ENCODE results near the gene CADPS2.

The CADPS2 gene

DNA sequence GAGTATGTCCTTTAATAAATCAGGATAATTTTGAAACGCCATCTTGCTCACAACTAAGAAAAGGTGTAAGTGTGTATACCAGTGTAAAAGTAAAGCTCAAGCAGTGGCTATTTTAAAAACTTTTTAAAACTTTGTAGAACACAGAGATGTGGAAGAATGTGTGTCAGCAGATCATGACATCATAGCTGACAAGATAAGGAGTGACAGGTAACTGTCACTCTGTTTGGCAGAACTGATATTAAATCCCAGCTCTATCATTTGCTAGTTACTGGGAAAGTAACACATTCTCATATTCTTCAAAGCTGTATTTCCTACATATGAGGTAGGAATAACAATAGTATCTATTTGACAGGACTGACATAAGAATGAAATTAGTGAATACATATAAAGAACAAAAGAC, 119.7 kb downstream of the CADPS2 start:
- no peak for DNase-seq

DNA sequence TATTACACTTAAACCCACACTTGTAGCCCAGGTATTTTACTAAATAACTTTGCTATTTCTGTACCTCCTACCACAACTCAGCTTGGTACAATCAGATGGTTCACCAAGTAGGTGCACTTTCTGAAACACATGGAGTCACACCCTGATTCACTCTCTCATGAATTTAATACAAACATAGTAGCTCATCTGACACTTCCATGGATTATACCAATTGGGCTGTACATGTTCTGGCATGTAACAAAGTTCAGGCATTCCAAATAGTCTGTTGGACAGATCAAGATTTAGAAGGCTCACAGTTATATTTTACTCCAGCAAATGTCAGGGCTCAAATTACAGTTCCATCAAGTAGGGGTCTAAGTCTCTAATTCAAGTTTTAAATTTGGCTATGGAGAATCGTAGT, 121.4 kb downstream of the CADPS2 start:
- no peak for DNase-seq

DNA sequence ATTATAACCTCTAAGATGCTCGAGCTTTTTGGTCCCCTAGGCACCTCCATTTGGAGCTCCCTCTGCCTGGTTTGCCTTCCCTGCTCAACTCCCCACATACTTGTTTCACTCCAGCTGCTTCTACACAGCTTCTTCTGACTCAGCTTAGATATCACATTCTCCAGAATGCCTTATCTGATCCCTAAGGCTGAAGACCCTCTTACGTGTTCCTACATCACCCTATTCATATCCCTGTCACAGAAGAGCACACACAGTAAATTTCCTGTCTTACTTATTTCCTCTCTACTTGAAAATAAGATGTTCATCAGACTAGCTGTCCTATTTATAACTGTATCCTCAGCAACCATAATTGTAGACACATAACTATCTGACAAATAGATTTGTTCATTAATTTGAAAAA, 122.2 kb downstream of the CADPS2 start:
- DNase-seq, result no peak

DNA sequence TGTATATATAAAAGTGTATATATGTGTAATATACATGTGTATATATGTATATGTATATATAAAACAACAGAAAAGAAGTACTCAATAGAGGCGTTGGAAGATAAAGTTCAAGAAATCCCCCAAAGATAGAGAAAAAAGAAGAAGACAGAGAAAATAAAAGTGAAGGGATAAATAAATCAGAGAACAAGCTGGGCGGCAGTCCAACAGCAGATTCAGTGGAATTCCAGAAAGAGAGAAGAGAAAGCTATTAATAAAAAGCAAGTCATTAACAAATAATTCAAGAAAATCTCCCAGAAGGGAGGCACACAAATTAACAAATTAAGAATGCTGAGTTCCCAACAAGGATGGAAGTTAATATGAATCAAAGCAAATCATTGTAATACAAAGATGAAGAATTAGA, 124.2 kb downstream of the CADPS2 start:
- no peak for DNase-seq

DNA sequence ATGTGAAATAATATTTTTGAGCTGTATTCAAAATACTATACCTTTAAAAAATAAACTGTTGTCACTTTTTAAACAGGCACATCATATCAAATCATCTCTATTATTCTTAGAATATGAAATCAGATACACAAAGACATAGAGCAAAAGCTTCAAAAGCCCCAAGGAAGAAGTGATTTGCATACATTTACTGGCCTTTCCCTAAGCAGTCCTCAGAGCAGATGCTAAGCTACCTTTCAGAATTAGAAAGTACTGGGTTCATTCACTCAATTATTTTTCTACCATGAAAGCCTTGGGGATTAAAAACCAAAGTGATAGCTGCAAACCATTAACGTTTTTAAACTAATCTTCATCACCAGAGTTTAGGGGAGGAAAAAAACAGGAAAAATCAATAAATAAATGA, 127.8 kb downstream of the CADPS2 start:
- no peak for DNase-seq

DNA sequence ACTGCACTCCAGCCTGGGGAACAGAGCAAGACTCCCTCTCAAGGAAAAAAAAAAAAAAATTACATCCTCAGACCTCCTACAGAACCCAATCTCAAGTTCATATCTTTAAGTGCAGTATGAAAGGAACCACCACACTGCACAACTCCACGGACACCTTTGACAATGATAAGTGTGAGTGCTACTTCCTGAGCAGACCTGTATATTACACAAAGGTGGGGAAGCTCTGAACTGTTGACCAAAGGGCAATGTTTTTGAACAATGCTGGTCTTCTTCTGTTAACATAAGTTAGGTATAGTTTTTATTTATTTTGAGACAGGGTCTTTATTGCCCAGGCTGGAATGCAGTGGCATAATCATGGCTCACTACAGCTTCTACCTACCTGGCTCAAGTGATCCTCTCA, 129.4 kb downstream of the CADPS2 start:
- no peak for DNase-seq

DNA sequence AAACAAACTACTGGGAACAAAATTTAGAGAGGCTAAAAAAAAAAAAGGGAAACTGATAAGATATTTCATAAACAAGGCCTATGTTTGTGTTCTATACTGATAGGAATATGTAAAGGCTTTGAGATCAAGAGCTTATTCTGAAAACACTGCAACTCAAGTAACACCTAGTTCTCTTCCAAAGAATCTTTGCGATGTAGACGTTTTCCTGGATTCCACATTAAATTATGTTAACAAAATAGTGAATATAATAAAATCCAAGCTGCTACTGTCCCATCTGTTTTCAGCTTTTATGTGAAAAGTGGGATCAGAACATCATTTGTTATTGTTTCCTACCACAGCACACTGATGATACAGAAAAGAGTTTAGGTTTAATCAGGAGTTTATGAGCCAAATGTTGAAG, 130.6 kb downstream of the CADPS2 start:
- DNase-seq, result no peak

DNA sequence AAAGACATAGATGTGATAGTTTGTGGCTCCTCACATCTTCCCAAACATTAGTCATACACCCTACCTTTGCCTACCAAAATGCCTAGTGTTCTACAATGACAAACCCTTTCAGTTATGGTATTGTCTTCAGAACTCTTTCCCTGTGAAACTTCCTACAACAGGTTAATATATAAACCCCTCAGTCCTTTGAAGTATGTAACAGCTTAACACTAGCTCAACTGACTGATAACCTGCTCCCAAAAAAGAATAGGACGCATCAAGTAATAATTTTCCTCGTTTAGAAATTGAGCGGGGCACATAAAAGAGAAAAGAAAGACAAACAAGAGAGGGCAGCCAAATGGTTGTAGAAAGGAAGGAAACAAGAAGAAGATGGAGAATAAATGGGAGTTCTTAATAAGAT, 133.7 kb downstream of the CADPS2 start:
- DNase-seq, result no peak

DNA sequence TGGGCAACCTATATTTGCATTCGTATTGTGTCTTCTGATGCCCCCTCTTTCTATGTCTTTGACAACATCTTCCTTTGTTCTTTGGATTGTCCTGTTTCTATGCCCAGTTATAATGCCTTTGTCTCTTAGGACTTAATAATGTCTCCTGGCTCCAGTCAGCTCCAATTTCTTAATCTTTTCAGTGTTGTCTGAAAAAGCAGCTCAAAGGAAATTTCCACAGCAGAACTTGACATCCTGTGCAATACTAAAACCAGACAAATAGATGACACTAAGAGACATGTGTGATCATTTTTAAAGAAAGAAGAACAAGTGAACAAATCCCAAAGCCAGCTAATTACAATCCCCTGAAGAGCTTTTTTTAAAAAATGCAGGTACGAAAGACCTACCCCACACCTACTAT, 135.9 kb downstream of the CADPS2 start:
- no peak for DNase-seq

DNA sequence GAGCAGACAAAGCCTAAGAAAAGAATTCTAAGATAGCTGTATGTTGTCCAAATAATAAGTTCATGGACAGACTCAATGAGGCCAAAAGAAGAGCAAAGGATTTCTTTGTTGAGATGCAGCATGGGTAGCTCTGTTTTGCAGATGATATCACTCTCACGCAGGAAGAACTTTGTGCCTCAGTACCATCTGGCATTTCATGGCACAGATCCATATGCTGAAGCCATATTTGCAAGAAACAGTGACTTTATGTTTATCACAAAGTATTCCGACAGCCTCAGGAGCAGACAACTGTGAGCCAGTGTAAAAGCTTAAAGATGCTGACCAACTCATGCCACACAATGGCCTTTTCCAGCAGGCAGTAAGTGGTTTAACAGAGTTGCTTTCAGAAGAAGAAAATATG, 138.1 kb downstream of the CADPS2 start:
- DNase-seq, result no peak

DNA sequence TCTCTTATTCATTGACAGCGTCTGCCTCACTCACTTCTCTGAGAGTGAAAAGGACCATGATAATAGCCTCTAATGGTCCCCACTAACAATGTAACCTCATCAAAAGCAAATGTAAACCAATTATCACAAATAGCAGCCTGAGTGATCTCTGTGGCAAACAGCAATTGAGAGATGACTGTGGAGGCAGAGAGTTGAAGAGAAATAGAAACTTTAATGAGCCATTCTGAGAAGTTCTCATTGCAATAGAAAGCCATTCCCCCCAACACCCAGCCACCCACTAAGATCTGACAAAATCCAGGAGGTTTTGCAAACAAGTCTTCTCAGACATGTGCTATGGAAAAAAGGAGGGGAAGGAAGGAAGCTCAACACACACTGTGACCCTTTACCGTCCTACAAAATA, 139.3 kb downstream of the CADPS2 start:
- DNase-seq, result no peak

DNA sequence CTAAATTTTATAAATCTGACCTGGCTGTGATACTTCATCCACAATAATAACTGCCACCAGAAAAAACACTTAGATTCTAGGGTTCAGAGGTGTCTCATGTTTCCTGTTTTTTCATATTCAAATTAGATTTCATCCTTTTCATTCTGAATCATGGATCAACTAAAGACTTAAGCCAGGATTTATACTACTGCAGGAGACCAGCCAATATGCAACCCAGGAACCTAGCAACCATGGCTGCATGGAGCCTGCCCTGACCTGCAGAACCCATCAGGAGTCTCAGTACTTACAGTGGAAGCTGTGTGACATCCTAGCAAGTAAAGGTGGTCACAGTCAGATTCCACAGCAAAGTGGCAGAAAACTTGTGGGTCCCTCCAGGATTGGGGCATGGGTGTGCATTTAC, 143.0 kb downstream of the CADPS2 start:
- DNase-seq, result no peak

DNA sequence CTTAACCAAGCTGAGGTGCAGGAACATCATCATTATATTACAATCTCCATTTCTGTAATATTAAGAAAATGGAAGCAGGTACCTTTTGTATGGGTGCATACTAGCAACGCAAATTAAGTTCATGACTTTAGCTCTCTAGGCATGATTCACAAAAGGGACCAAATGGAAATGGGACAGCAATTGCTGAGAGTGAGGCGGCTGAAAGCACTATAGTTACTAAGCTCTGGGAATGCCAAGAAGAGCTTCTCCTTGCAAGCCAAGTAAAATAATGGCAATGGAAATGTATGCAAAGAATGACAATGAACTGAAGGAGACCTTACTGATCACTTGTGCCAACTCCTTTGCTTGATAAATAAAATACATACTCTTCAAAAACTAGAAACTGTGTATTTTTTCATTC, 147.3 kb downstream of the CADPS2 start:
- DNase-seq, result no peak

DNA sequence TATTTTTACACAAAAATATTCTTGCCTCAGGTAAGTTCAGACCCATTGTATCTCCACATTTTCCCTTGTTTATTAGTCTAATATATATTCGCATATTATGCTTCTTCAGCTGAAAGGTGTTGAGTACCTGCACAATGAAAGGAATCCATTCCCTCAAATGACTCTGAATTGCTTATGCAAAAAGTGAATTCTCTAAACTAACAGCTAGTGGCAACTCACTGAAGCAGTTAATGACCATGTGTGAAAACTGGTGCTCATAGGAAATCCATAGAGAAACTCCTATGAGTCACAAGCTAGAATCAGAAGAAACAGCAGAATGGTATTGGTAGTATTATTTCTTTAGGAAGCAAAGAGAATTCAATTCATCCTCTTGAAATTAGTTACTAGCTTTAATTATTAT, 150.1 kb downstream of the CADPS2 start:
- DNase-seq, result no peak

DNA sequence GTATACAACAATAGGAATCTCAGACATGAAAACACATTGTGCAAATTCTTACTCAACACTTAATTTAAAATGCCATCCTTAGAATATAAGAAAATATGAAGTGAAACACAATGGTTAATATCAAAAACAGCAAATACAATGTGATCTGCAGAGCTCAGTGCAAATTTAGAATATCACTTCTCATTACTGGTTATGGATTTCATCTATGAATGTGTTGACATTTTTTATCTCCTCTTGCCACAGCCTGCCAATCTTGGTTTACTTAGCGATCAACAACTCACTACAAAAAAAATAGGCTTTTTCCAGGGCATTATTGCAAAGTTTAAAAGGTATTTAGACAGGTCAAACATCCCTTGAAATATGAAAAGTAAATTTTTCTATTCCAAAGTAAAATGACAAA, 158.5 kb downstream of the CADPS2 start:
- no peak for DNase-seq

DNA sequence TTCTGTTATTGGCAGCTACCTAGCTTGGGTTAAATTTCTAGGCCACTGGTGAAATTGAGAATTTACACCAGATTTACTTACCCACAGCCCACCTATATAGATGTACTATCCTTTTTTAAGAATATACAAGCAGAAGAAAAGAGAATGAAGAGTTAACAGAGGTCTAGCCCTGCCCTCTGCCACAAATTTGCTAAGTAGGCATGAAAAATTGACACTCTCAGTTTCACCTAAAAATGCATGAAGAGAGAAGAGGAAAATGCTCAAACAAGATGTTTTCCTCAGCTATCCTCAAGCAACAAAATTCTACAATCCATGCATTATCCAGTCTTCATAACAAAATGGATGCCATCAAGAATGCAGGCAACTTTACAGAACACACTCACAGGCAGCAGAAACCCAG, 158.9 kb downstream of the CADPS2 start:
- DNase-seq, result no peak

DNA sequence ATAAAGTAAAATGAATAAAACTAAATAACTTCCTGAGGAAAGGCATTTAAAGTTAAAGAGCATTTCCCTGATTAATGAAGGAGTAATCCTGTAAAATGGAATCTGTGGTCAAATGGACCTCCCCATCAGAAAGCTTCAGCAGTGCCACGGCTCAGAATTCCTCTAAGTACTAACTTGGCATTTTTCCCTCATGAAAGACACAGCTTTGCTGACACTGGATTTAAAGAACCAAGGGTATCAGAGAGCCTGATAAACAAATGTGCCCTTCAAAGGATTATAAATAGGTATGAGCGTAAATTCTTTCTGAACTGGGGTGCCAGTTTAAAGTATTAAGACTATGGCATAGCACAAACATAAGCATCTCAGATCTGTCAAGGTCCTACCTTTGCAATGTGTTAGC, 159.4 kb downstream of the CADPS2 start:
- DNase-seq, result no peak

DNA sequence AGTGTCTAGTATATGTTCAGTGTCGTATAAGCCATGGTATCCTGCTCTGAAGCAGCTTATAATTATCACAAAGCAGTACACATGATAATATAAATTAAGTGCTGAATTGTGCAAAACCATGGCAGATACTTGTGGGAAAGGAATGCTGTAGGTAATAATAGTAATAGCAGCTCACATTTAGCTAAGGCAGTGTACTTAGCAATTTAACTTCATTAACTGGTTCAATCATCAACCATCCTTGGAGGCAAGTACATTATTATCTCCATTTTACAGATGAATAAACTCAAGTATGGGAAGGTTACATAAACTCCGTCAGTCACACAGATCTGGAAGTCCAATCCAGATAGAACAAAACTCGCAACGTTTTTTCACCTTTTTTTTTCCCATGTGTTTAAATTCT, 161.9 kb downstream of the CADPS2 start:
- DNase-seq, result no peak

DNA sequence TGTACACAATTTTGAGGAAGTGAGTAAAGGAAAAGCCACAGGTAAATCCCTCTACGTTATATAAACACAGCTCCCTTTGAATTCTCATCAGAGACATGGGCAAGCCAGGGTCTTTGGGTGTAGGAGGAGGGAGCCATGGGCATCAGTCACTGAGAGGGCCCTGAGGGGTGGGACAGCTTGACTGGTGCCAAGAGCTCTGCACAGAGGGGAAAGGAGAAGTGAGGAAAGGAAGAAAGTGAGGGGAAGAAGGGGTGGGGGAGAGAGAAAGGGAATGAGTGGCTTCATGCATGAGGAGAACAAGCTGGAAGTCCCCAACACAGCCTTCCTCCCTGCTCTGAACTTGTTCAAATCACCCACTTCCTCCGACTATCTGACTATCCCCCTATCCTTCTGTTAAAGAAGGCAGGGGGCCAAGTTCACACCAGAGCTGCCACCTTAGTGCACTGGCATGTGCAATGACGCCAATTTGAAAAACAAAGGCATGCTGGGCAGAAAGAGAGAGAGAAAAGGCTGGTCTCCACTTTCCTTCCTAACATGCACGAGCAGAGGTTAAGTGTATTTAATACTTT, 167.2 kb downstream of the CADPS2 start:
- no peak for DNase-seq

DNA sequence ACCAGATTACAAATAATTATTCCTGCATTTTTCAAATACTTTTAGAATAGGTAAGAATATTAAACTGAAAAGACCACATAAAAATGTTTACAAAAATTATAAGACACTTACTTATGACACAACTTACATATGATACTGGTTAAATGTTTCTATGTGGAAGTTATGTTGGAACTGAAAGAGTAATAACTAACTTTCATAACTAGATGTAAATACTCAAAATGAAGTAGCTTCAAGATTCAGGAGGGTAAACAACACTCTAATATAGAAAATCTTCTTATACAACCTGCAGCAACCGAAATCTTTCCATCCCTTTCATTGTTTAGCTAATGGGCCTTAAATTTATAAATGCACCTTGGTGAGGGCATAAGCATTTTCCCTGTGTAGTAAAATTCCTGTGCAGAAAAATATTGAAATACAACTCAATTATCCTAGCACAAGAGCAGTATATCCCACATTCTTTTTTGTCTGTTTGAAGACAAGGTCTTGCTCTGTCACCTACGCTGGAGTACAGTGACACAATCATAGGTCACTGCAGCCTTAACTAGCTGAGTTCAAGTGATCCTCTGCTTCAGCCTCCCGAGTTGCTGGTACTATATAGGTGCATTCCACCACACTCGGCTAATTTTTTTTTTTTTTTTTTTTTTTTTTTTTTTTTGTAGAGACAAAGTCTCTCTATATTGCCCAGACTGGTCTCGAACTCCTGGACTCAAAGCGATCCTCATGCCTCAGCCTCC, 168.7 kb downstream of the CADPS2 start:
- no peak for DNase-seq

DNA sequence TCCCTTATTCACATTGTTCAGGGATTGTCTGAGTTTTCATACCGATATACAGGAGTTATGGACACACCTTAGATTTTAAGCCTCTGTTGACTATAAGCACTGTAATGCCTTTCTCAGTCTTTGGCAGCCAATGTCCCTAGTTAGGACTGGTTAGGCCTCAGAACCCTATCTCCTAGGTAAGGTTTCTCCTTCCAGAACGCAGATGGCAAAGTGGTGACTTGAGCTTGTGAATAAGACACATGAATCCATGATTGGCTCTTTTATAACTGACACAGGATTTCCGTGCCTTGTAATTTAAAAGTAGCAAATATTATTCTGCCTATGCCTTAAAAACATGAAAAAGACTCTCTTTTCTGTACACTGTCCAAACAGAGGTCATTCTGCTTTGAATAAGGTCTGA, 171.1 kb downstream of the CADPS2 start:
- DNase-seq, result no peak

DNA sequence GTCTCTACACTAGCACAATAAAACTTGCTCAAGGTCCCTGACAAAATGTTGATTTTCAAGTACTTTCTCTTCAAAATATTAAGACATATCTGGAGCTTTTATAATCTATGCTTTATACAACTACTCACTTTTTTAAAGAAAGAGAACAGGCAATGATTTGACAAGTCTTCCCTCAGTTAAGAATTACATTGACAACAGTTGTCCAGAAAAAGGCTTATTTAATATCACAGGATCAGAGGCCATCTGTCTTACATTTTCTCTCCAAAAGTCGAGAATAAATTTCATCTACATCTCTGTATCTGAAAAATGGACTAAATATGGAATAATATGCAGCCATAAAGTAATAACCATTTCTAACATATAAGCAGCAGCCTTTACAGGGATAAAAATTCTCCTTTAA, 175.3 kb downstream of the CADPS2 start:
- DNase-seq, result no peak

DNA sequence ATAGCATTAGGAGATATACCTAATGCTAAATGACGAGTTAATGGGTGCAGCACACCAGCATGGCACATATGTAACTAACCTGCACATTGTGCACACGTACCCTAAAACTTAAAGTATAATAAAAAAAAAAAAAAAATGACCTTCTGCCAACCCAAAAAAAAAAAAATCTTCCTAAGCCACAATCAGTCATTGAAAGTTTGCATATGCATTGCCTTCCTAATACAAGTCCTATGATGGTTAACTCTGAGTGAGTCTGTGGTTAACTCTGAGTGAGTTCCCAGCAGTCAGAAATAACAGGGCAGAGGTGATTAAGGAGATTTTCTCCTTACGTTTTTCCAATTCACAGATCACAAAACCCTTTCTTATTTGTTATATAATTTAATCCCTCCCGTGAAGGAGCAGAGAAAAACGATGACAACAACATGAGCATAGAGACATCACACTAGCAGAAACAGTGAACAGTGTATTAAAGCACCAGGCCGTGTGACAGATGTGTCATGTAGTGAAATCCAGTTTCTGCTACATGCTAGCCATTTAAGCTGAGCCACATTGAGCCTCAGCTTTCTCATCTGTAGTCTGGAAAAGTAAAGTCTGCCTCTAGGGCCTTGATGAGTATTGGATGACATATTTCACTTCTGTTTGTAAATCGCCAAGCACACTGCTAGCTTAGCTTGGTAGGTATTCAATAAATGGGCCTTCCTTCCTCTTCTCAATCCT, 176.2 kb downstream of the CADPS2 start:
- DNase-seq, result no peak

DNA sequence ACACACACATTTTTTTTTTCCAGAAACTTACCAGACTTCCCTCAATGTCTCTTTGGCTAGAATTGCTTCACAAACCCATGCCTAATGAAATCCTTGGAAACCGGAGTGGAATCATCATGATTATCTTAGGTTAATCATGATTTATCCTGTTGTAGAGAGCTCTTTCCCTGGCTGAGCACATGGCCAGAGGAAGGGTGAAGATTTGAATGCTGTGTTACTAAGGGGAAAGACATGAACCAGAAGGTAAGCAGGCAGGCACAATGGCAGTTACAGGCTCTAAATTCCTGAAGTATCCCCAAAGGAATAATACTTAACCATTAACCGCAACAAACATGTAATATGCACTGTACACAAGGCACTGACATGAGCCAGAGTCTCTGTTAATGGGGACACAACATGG, 179.4 kb downstream of the CADPS2 start:
- DNase-seq, result no peak

All from EL (cell line).